Panc1 (cell line): ENCODE measurements around the gene KLF2. TPM values are rescaled to one million over a fixed set of nuclear protein-coding genes. Genes with fewer than 3 reads are reported as not detected.

Source experiments
- ATAC-seq: fragments of 200-7000 bp; cut with Tn5 transposase; 2 replicates; pipeline ENCODE4 v1.9.1; 2020; ENCODE audit warnings: mild to moderate bottlenecking, moderate library complexity
- BruUV-seq: library from RNA; stranded (reverse); fragments of 400-500 nt; replicated peaks from 2 replicates; lab custom pipeline; 2021; lab: Mats Ljungman, UMichigan
- CTCF ChIA-PET: fragments of 300-600 bp; sonication (Branson Sonifier 250); formaldehyde crosslinking; loops from one replicate; lab custom pipeline; 2022; ENCODE audit warnings: antibody characterized with exemption; lab: Charles Lee
- POLR2A ChIA-PET: fragments of 300-600 bp; sonication (Branson Sonifier 250); formaldehyde crosslinking; loops from one replicate; lab custom pipeline; 2022; ENCODE audit warnings: antibody characterized with exemption; lab: Charles Lee
- DNase-seq: peaks from one replicate; pipeline ENCODE4 v3.0.0-alpha.2; 2010; ENCODE audit warnings: low read depth, low spot score
- H3K27ac ChIP-seq: 2 replicates; pipeline ENCODE4 v1.5.1; 2011; ENCODE audit warnings: mild to moderate bottlenecking, low read length, inconsistent platforms
- H3K27me3 ChIP-seq: fragments of 200-500 bp; sonication (Bioruptor generic); 2 replicates; pipeline ENCODE4 v1.6.0; 2014; ENCODE audit warnings: low read length, inconsistent platforms; ENCODE audit not compliant: control insufficient read depth, insufficient read depth
- H3K36me3 ChIP-seq: fragments of 200-500 bp; sonication (Bioruptor generic); 2 replicates; pipeline ENCODE4 v1.5.1; 2014; ENCODE audit warnings: inconsistent platforms, mild to moderate bottlenecking, low read length, moderate library complexity; ENCODE audit not compliant: control insufficient read depth, insufficient read depth
- H3K4me1 ChIP-seq: 2 replicates; pipeline ENCODE4 v1.5.1; 2011; ENCODE audit warnings: inconsistent platforms, mild to moderate bottlenecking, low read length, moderate library complexity; ENCODE audit not compliant: control insufficient read depth, insufficient read depth
- H3K4me3 ChIP-seq, 2 experiments: 2 replicates each; pipeline ENCODE4 v1.5.1; 2011 to 2012; ENCODE audit warnings: low read depth in 2 of 2, low read length in 2 of 2, mild to moderate bottlenecking in 2 of 2, inconsistent platforms in 1 of 2, moderate library complexity in 1 of 2
- H3K9me3 ChIP-seq: fragments of 200-500 bp; sonication (Bioruptor generic); 2 replicates; pipeline ENCODE4 v1.5.1; 2014; ENCODE audit warnings: low read depth, mild to moderate bottlenecking, inconsistent platforms, low read length, moderate library complexity; ENCODE audit not compliant: control insufficient read depth, insufficient read depth
- POLR2AphosphoS5 ChIP-seq: IDR thresholded peaks from 2 replicates; pipeline ENCODE4 v1.6.1; 2012; ENCODE audit warnings: mild to moderate bottlenecking, low read depth, low read length, moderate library complexity
- SIN3A ChIP-seq: IDR thresholded peaks from 2 replicates; pipeline ENCODE4 v1.6.1; 2012; ENCODE audit warnings: low read depth, mild to moderate bottlenecking, low read length, moderate library complexity, borderline replicate concordance; ENCODE audit not compliant: insufficient read depth
- TCF7L2 ChIP-seq: IDR thresholded peaks from 2 replicates; pipeline ENCODE4 v1.6.1; 2011; ENCODE audit warnings: mild to moderate bottlenecking, low read depth, low read length, inconsistent platforms
- in situ Hi-C: cut with HindIII; loops from 2 replicates; pipeline ENCODE4 v1.10.0; 2016; ENCODE audit warnings: low sequenced_read_pairs, low pct_unique_long_range_greater_than_20kb
- intact Hi-C: fragments of 100-400 bp; cut with micrococcal nuclease; formaldehyde crosslinking; loops from one replicate; pipeline ENCODE4 v1.10.0; 2022; ENCODE audit not compliant: unreplicated experiment
- total RNA-seq: library from RNA; stranded (reverse); gene quantifications from one replicate; pipeline ENCODE4 v1.2.1, GENCODE V29; 2021; ENCODE audit not compliant: unreplicated experiment
- TF ChIP-seq, protein P1 (sequence below), 2 experiments: IDR thresholded peaks; 2 replicates each; pipeline ENCODE4 v1.6.1; 2011 to 2012; ENCODE audit warnings: low read depth in 2 of 2, control low read depth in 1 of 2, low read length in 1 of 2, mild to moderate bottlenecking in 1 of 2, moderate library complexity in 1 of 2; ENCODE audit not compliant: insufficient read depth in 1 of 2
- TF ChIP-seq, protein P2 (sequence below): fragments of 450-650 bp; IDR thresholded peaks from 2 replicates; pipeline ENCODE4 v1.5.1; 2017; ENCODE audit warnings: mild to moderate bottlenecking

The KLF2 gene
- total RNA-seq, 1 experiment from 2014 or later: 3.5 TPM

DNA sequence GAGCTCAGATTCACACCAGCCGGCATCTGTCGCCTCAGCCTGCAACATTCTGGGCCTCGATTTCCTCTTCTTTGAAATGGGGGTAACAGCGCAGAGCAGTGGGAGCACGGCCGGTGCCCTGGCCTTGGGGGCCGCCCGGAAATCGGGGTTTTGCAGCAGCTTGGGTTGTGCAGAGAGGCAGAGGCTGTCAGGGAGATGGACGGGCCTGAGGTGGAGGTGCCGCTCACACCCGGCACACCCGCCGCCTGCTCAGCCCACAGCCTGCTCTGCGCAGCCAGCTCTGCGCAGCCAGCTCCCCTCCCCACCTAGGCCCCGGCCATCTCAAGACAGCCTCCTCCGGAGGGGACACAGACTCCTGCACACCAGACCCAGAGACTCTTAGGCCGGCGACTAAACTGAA is 10.6 kb downstream of the KLF2 start:
- Histone ChIP-seq H3K27ac (no peak overlapping the region), H3K36me3 (no peaks in the 10 kb centered on the region), H3K9me3 (no peaks in the 10 kb centered on the region), H3K4me1 (peaks cover 16% of the 10 kb centered on the region), H3K4me3 (no peak overlapping the region), H3K27me3 (no peaks in the 10 kb centered on the region)
- POLR2A ChIA-PET: no interaction called here
- no peak for DNase-seq
- BruUV-seq: no TSS peak
- intact Hi-C loops (no loop called here), in situ Hi-C loops (no loop called here)
- CTCF ChIA-PET: interaction anchor here (0.6 kb wide), 1 partner anchor 92 kb away, joined by 3 read pairs; no protein-coding TSS in a partner anchor
- ATAC-seq: no peak
- TF ChIP-seq, protein P1, sequence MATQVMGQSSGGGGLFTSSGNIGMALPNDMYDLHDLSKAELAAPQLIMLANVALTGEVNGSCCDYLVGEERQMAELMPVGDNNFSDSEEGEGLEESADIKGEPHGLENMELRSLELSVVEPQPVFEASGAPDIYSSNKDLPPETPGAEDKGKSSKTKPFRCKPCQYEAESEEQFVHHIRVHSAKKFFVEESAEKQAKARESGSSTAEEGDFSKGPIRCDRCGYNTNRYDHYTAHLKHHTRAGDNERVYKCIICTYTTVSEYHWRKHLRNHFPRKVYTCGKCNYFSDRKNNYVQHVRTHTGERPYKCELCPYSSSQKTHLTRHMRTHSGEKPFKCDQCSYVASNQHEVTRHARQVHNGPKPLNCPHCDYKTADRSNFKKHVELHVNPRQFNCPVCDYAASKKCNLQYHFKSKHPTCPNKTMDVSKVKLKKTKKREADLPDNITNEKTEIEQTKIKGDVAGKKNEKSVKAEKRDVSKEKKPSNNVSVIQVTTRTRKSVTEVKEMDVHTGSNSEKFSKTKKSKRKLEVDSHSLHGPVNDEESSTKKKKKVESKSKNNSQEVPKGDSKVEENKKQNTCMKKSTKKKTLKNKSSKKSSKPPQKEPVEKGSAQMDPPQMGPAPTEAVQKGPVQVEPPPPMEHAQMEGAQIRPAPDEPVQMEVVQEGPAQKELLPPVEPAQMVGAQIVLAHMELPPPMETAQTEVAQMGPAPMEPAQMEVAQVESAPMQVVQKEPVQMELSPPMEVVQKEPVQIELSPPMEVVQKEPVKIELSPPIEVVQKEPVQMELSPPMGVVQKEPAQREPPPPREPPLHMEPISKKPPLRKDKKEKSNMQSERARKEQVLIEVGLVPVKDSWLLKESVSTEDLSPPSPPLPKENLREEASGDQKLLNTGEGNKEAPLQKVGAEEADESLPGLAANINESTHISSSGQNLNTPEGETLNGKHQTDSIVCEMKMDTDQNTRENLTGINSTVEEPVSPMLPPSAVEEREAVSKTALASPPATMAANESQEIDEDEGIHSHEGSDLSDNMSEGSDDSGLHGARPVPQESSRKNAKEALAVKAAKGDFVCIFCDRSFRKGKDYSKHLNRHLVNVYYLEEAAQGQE (IDR thresholded peaks at IDR 0.05; ENCODE audit: insufficient read depth in 1 of 2, low read depth in 2 of 2, low read length in 1 of 2): no peak
- no peak for TF ChIP-seq SIN3A

DNA sequence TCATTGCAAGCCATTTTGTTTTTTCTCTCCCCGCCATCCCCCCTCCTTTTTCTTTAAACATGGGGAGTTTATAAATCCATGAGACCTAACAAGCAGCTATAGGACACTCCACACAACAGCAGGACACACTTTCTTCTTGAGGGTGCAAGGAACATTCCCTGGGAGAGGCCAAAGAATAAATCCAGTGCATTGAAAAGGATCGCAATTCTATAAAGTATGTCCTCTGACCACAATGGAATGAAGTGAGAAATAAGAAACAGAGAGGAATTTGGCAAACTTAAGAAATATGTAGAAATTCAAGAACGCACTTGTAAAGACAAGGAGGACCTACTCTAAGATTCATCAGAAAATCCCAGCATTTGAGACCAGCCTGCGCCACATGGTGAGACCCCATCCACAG is 11.9 kb downstream of the KLF2 start:
- peaks cover 16% of the 10 kb centered on the region for H3K4me1 ChIP-seq
- H3K27ac ChIP-seq: no peak overlapping the region
- intact Hi-C loops (no loop called here), in situ Hi-C loops (no loop called here)
- no peaks in the 10 kb centered on the region for H3K36me3 ChIP-seq
- no peak for TF ChIP-seq TCF7L2
- TF ChIP-seq, protein P2, sequence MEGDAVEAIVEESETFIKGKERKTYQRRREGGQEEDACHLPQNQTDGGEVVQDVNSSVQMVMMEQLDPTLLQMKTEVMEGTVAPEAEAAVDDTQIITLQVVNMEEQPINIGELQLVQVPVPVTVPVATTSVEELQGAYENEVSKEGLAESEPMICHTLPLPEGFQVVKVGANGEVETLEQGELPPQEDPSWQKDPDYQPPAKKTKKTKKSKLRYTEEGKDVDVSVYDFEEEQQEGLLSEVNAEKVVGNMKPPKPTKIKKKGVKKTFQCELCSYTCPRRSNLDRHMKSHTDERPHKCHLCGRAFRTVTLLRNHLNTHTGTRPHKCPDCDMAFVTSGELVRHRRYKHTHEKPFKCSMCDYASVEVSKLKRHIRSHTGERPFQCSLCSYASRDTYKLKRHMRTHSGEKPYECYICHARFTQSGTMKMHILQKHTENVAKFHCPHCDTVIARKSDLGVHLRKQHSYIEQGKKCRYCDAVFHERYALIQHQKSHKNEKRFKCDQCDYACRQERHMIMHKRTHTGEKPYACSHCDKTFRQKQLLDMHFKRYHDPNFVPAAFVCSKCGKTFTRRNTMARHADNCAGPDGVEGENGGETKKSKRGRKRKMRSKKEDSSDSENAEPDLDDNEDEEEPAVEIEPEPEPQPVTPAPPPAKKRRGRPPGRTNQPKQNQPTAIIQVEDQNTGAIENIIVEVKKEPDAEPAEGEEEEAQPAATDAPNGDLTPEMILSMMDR: no peak
- TF ChIP-seq SIN3A: no peak
- no peak for TF ChIP-seq POLR2AphosphoS5
- TF ChIP-seq, protein P1 (IDR thresholded peaks at IDR 0.05; ENCODE audit: insufficient read depth in 1 of 2, low read depth in 2 of 2, low read length in 1 of 2): no peak
- DNase-seq (no peak), ATAC-seq (no peak)
- H3K9me3 ChIP-seq: no peaks in the 10 kb centered on the region
- H3K4me3 ChIP-seq: no peak overlapping the region
- no peaks in the 10 kb centered on the region for H3K27me3 ChIP-seq
- ChIA-PET CTCF (no interaction called here), POLR2A (no interaction called here)
- no TSS peak for BruUV-seq
